Adrenal gland (tissue), 12 donors: ENCODE data around the gene RAB40C. TPM values are rescaled to one million over a fixed set of nuclear protein-coding genes. Genes with fewer than 3 reads are reported as not detected.

ENCODE experiments used
- DNase-seq, 7 donors: peaks; one replicate each; pipeline ENCODE4 v3.0.0-alpha.2; 2019 to 2020
- H3K27ac ChIP-seq, 5 donors: fragments of 200-600 bp; sonication (generic) in 4 of 5; 1 replicate in 3 of 5; 2 replicates in 2 of 5; pipeline versions ENCODE4 v1.5.1 to v1.8.0; 2016 to 2020; ENCODE audit warnings: mild to moderate bottlenecking in 1 of 5
- H3K27me3 ChIP-seq: fragments of 200-600 bp; 2 replicates; pipeline ENCODE4 v1.8.0; 2021
- H3K36me3 ChIP-seq, 2 donors: fragments of 200-600 bp; replicated peaks in 1 of 2; 1 replicate in 1 of 2; 2 replicates in 1 of 2; pipeline versions ENCODE4 v1.5.1 to v1.8.0; 2018 to 2022
- H3K4me1 ChIP-seq, 2 donors: fragments of 200-600 bp; replicated peaks in 1 of 2; 1 replicate in 1 of 2; 2 replicates in 1 of 2; pipeline versions ENCODE4 v1.5.1 to v1.8.0; 2018 to 2021
- H3K4me3 ChIP-seq, 4 donors: fragments of 200-600 bp; sonication (generic) in 3 of 4; one replicate each; pipeline ENCODE4 v1.5.1; 2016 to 2018
- H3K9me3 ChIP-seq, 3 donors: fragments of 200-600 bp; sonication (generic) in 1 of 3; replicated peaks in 1 of 3; 1 replicate in 2 of 3; 2 replicates in 1 of 3; pipeline versions ENCODE4 v1.5.1 to v1.8.0; 2016 to 2021
- CTCF ChIP-seq, 6 experiments: fragments of 450-650 bp in 4 of 6; fragments of 200-600 bp in 2 of 6; sonication (generic) in 1 of 6; IDR thresholded peaks; 1 replicate in 5 of 6; 2 replicates in 1 of 6; pipeline versions ENCODE4 v1.5.1 to v1.8.0; 2016 to 2021; ENCODE audit warnings: antibody characterized with exemption in 6 of 6, mild to moderate bottlenecking in 2 of 6, moderate library complexity in 1 of 6
- POLR2A ChIP-seq, 2 donors: fragments of 450-650 bp; IDR thresholded peaks; one replicate each; pipeline ENCODE4 v1.6.1; 2017; ENCODE audit warnings: antibody characterized with exemption in 2 of 2, mild to moderate bottlenecking in 2 of 2, moderate library complexity in 1 of 2
- WGBS, 4 donors: extraction: QIAGEN DNeasy Blood & Tissue Kit in 2 of 4; methylation state at CpG; one replicate each; pipeline versions ENCODE4 v1.1.5 to v1.1.7; 2013 to 2017; 5-methylcytosine and 5-hydroxymethylcytosine counted together
- intact Hi-C, 2 donors: fragments of 100-400 bp; cut with DNase I; formaldehyde crosslinking; loops; one replicate each; pipeline versions ENCODE4 v1.14.1 to v1.15.0; 2022 to 2023
- polyA plus RNA-seq, 3 donors: library from polyadenylated mRNA; stranded (reverse); fragments of 200-250 nt in 2 of 3; fragments of 350-450 nt in 1 of 3; fragmentation: Illumina TruSeq in 1 of 3; extraction: RNeasy Lipid Tissue Mini Kit (QIAGEN cat#74804) in 1 of 3; gene quantifications; one replicate each; pipeline ENCODE4 v1.2.3, GENCODE V29; 2013 to 2014
- total RNA-seq, 9 donors: library from RNA; depleted of rRNA in 4 of 9; stranded (reverse); fragments of >200 nt in 4 of 9; fragments of 120-200 nt in 1 of 9; fragmentation: NEBNext Ultra II Directional in 1 of 9; extraction: Animal tissue kit (Norgen Biotek cat#: 25700) in 1 of 9; gene quantifications; one replicate each; pipeline versions ENCODE4 v1.1.0 to v1.2.4, GENCODE V29; 2013 to 2023
- donor health status: healthy with polysubstance abuse.
- donor health status: Bipolar disorder and iron deficiency.
- donor health status: DM: yes; HTN: yes; CAD: no.
- donor health status: DM: no; HTN: no; CAD: no.
- donor health status: DM: no; HTN: no; CAD: no.
- donor health status: DM: yes; HTN: yes; CAD: no.

The RAB40C gene
- total and polyA plus RNA-seq, 12 donors, result 2.3 to 36.2 (median 15.8) TPM

- no peak for DNase-seq
- no peak overlapping the region for H3K27ac ChIP-seq
- peaks cover 0 to 6% of the 10 kb centered on the region in 2 donors for H3K4me1 ChIP-seq
- no peaks in the 10 kb centered on the region for H3K9me3 ChIP-seq
- H3K27me3 ChIP-seq, result peaks cover 23% of the 10 kb centered on the region
- 80 to 81% (median 80%) methylated on average over 7 to 23 of the region's 23 CpGs; no CpG with 5 or more reads in 1 of the 4 donors for WGBS, 4 donors
- H3K36me3 ChIP-seq, result peaks cover 0 to 2% of the 10 kb centered on the region in 2 donors
- no peak overlapping the region for H3K4me3 ChIP-seq
- TF ChIP-seq CTCF (IDR thresholded peaks at IDR 0.05) (no peak), POLR2A (IDR thresholded peaks at IDR 0.05) (no peak)
- intact Hi-C loops, result no loop called here
These were observed 32.2 kb upstream of the RAB40C start for GRCh38 chr16:557463-558297.

- DNase-seq, result no peak
- no peaks in the 10 kb centered on the region for H3K36me3 ChIP-seq
- TF ChIP-seq CTCF (IDR thresholded peaks at IDR 0.05) (no peak), POLR2A (IDR thresholded peaks at IDR 0.05) (no peak)
- H3K9me3 ChIP-seq, result no peaks in the 10 kb centered on the region
- WGBS, 4 donors, result 58 to 71% (median 60%) methylated on average over 18 to 22 of the region's 22 CpGs
- no peak overlapping the region for H3K27ac ChIP-seq
- intact Hi-C loops, result no loop called here
- peaks cover 0 to 6% of the 10 kb centered on the region in 2 donors for H3K4me1 ChIP-seq
- H3K4me3 ChIP-seq, result no peak overlapping the region
- peaks cover 23% of the 10 kb centered on the region for H3K27me3 ChIP-seq
These were observed 31.4 kb upstream of the RAB40C start for GRCh38 chr16:558298-559020.

GRCh38 chr16:559021-559380, 30.9 kb upstream of the RAB40C start:
- H3K9me3 ChIP-seq, result no peaks in the 10 kb centered on the region
- peaks cover 0 to 6% of the 10 kb centered on the region in 2 donors for H3K4me1 ChIP-seq
- H3K27ac ChIP-seq, result no peak overlapping the region
- peaks cover 23% of the 10 kb centered on the region for H3K27me3 ChIP-seq
- H3K36me3 ChIP-seq, result no peaks in the 10 kb centered on the region
- 76 to 80% (median 79%) methylated on average over 5 to 15 of the region's 15 CpGs; no CpG with 5 or more reads in 1 of the 4 donors for WGBS, 4 donors
- no peak overlapping the region for H3K4me3 ChIP-seq
- intact Hi-C loops, result no loop called here
- DNase-seq, result no peak
- no peak for TF ChIP-seq CTCF (IDR thresholded peaks at IDR 0.05)
- TF ChIP-seq POLR2A (IDR thresholded peaks at IDR 0.05), result no peak

- peaks cover 0 to 2% of the 10 kb centered on the region in 2 donors for H3K4me1 ChIP-seq
- H3K36me3 ChIP-seq, result no peaks in the 10 kb centered on the region
- intact Hi-C loops, result no loop called here
- DNase-seq, result no peak
- 10 to 40% (median 15%) methylated on average over 5 to 62 of the region's 62 CpGs for WGBS, 4 donors
- peaks cover 23% of the 10 kb centered on the region for H3K27me3 ChIP-seq
- TF ChIP-seq POLR2A (IDR thresholded peaks at IDR 0.05) (no peak), CTCF (IDR thresholded peaks at IDR 0.05) (no peak)
- no peak overlapping the region for H3K27ac ChIP-seq
- H3K9me3 ChIP-seq, result no peaks in the 10 kb centered on the region
- H3K4me3 ChIP-seq, result no peak overlapping the region
These were observed 30.3 kb upstream of the RAB40C start for GRCh38 chr16:559411-560203.
